ENCODE data around the gene DISP3. TPM values are rescaled to one million over a fixed set of nuclear protein-coding genes. Genes with fewer than 3 reads are reported as not detected.

DISP3 gene
- total and polyA plus RNA-seq, 2 of the 13 experiments (the other 11 are each of a cell fraction or from before 2014, with no cell fraction given) = 0.08 to 0.13 TPM

DNA sequence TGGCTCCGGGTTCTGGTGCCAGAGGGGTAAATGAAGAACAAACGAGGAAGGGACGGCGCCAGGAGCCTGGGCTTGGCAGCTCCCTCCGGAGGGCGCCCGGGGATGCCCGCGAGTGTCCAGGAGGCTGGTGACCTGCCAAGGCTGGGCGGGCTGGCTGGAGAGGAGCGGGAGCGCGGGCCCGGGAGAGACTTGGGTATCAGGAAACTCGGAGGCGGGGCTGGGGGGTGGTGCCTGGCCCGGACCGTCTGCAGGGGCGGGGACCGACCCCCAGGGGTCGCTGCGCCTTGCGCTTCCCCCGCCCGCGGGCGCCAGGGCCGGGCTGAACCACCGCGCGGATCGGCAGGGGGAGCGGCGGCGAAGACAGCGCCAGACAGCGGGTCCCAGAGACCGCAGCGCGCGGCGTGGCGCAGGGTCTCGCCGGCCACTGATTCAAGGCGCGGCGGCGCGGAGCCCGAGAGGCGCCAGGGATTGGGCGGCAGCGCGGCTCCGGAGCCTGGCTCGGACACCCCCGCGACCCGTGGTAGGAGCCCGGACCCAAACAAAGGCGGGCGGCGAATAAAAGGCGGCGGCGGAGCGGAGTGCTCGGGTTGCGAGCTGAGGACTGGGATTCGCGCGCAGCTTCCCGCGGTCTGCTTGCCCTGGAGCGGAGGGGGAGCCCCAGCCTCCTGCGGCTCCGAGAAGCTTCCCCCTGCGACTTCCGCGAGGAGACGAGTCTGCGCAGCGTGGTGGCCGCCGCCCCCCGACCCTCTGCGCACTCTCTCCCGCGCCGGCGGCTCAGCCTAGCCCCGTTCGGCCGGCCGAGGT lies at the start of gene DISP3 (continued):
- no peak for TF ChIP-seq HMG20B (CRISPR knock-in tag; conservative IDR thresholded peaks at IDR 0.05)
- no peak for TF ChIP-seq ARID2 (CRISPR knock-in tag; IDR thresholded peaks at IDR 0.05; ENCODE audit: borderline replicate concordance)
- TF ChIP-seq HNRNPL (IDR thresholded peaks at IDR 0.05; ENCODE audit: low read depth, low read length) = no peak
- no peak for TF ChIP-seq ZNF3 (CRISPR knock-in tag; IDR thresholded peaks at IDR 0.05)
- TF ChIP-seq ZNF230 (CRISPR knock-in tag; IDR thresholded peaks at IDR 0.05) = peak; percentile 84; the same call in 1 of the 2 replicates
- TF ChIP-seq SOX13 (IDR thresholded peaks at IDR 0.05) = no peak
- TF ChIP-seq SOX13 (CRISPR knock-in tag; conservative IDR thresholded peaks at IDR 0.05 in 1 of 2, IDR thresholded peaks at IDR 0.05 in 1 of 2) = 0 out of 4 replicates have a peak, but pooled peaks of 1 of the 2 experiments have one; percentile 13
- TF ChIP-seq BRCA1 (CRISPR knock-in tag; IDR thresholded peaks at IDR 0.05) = no peak
- no peak for TF ChIP-seq HHEX (CRISPR knock-in tag; IDR thresholded peaks at IDR 0.05)
- TF ChIP-seq, protein P1, sequence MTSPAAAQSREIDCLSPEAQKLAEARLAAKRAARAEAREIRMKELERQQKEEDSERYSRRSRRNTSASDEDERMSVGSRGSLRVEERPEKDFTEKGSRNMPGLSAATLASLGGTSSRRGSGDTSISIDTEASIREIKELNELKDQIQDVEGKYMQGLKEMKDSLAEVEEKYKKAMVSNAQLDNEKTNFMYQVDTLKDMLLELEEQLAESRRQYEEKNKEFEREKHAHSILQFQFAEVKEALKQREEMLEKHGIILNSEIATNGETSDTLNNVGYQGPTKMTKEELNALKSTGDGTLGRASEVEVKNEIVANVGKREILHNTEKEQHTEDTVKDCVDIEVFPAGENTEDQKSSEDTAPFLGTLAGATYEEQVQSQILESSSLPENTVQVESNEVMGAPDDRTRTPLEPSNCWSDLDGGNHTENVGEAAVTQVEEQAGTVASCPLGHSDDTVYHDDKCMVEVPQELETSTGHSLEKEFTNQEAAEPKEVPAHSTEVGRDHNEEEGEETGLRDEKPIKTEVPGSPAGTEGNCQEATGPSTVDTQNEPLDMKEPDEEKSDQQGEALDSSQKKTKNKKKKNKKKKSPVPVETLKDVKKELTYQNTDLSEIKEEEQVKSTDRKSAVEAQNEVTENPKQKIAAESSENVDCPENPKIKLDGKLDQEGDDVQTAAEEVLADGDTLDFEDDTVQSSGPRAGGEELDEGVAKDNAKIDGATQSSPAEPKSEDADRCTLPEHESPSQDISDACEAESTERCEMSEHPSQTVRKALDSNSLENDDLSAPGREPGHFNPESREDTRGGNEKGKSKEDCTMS (CRISPR knock-in tag; conservative IDR thresholded peaks at IDR 0.05) = no peak
- no peak for TF ChIP-seq ZNF24 (IDR thresholded peaks at IDR 0.05)
- TF ChIP-seq KLF13 (CRISPR knock-in tag; IDR thresholded peaks at IDR 0.05) = no peak
- no peak for TF ChIP-seq PITX1 (CRISPR knock-in tag; IDR thresholded peaks at IDR 0.05)
- no peak for TF ChIP-seq NKX3-1 (CRISPR knock-in tag; IDR thresholded peaks at IDR 0.05)
- peak; percentile 40 for TF ChIP-seq STAG1 (CRISPR knock-in tag; IDR thresholded peaks at IDR 0.05)
- no peak for TF ChIP-seq HNRNPH1 (optimal IDR thresholded peaks at IDR 0.05; ENCODE audit: low read depth, low read length)
- peak; percentile 47 for TF ChIP-seq HNRNPK (IDR thresholded peaks at IDR 0.05; ENCODE audit: low read depth, low read length, poor library complexity, severe bottlenecking)
- TF ChIP-seq ZNF468 (CRISPR knock-in tag; IDR thresholded peaks at IDR 0.05) = no peak
- TF ChIP-seq, protein P2, sequence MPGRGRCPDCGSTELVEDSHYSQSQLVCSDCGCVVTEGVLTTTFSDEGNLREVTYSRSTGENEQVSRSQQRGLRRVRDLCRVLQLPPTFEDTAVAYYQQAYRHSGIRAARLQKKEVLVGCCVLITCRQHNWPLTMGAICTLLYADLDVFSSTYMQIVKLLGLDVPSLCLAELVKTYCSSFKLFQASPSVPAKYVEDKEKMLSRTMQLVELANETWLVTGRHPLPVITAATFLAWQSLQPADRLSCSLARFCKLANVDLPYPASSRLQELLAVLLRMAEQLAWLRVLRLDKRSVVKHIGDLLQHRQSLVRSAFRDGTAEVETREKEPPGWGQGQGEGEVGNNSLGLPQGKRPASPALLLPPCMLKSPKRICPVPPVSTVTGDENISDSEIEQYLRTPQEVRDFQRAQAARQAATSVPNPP (CRISPR knock-in tag; IDR thresholded peaks at IDR 0.05) = no peak
- TF ChIP-seq, protein P3, sequence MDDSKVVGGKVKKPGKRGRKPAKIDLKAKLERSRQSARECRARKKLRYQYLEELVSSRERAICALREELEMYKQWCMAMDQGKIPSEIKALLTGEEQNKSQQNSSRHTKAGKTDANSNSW (CRISPR knock-in tag; IDR thresholded peaks at IDR 0.05; ENCODE audit: borderline replicate concordance) = no peak
- no peak for TF ChIP-seq ZNF326 (CRISPR knock-in tag; IDR thresholded peaks at IDR 0.05; ENCODE audit: borderline replicate concordance)
- TF ChIP-seq, protein P4, sequence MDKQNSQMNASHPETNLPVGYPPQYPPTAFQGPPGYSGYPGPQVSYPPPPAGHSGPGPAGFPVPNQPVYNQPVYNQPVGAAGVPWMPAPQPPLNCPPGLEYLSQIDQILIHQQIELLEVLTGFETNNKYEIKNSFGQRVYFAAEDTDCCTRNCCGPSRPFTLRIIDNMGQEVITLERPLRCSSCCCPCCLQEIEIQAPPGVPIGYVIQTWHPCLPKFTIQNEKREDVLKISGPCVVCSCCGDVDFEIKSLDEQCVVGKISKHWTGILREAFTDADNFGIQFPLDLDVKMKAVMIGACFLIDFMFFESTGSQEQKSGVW (CRISPR knock-in tag; IDR thresholded peaks at IDR 0.05; ENCODE audit: borderline replicate concordance) = no peak
- TF ChIP-seq ZNF878 (CRISPR knock-in tag; IDR thresholded peaks at IDR 0.05) = no peak; the same call in 1 of the 2 replicates
- no peak for TF ChIP-seq TBX2 (CRISPR knock-in tag; IDR thresholded peaks at IDR 0.05; ENCODE audit: borderline replicate concordance)
- TF ChIP-seq SRY (CRISPR knock-in tag; IDR thresholded peaks at IDR 0.05) = no peak; the same call in 1 of the 2 replicates
- peak; percentile 33; the same call in 1 of the 2 replicates for TF ChIP-seq ZNF678 (CRISPR knock-in tag; IDR thresholded peaks at IDR 0.05)
- no peak for TF ChIP-seq TARDBP (CRISPR knock-in tag; IDR thresholded peaks at IDR 0.05)
- no peak for TF ChIP-seq PAWR (CRISPR knock-in tag; IDR thresholded peaks at IDR 0.05; ENCODE audit: borderline replicate concordance)

All from HepG2 (cell line).